ENCODE measurements around the gene TCP11L2.
"Not testable (repeated sequence)": the region's sequence is repeated elsewhere in the genome, so short reads cannot be mapped to it uniquely, and the experiment has no call there.

Gene TCP11L2

DNA sequence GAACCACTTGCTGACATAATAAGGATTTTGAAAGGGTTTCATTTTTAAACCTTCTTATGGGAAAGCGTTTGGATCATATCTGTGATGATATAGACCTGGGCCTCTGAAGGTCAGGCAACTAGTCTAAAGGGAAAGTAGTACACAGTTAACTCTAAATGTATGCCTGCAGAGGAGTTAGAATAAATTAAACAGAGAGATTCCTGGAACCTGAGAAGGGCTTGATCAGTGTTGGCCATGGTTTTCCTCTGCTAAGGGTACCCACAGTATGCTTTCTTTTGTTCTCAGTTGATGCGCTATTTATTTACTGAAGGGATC is 40.6 kb downstream of the TCP11L2 start:
- no peak for DNase-seq (ENCODE audit: low read depth, low spot score)

DNA sequence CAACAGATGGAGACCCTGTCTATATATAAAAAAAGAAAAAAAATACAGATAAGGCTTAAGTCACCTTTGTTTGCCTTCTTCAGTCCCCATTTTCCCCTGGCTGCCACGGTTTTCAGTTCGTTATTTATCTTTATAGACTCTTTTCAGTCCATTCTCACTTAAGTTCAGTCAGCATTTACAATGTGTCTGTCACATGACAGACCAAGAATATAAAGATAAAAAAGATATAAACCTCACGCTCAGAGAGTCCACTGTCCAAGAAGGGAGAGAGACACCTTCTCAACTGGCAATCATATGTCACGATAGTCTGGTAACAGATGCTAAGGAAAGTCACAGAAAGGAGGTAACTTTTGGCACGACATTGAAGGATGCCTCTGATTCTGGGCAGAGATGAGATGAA is 41.6 kb downstream of the TCP11L2 start:
- DNase-seq (ENCODE audit: low read depth, low spot score) = no peak

DNA sequence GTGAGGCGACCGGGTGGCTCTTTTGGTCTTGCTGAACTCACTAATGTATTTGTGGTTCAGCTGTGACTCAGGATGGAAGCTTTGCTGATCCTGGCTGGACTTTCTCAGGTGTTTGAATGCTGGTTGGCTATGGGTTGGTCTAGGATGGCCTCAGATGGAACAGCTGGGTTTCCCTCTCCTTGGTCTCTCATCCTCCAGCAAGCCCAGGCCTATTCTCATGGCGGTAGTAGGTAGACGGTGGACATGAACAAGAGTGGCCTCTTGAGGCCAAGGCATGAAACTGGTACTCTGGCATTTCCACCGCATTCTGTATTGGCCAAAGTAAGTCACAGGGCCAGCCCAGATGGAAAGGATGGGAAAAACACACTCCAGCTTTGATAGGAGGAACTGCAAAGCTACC is 43.2 kb downstream of the TCP11L2 start:
- no peak for DNase-seq (ENCODE audit: low read depth, low spot score)

DNA sequence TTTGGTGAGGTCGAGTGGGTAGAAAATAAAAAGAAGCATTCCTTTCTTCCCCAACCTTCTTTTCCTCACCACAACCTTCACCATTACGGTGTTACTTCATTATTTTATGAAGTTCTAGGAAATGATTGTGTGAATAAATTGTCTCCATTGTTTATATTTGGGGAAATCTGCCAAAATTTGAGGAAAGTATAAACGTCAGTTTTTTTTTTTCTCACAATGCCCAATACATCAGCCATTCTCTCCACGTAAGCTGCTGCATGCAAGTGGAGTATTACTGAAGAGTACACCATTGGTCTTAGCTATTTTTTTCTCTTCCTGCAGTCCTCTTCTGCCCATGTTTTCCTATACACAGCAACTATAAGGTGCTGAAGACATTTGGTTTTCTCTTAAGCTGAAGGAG is 45.9 kb downstream of the TCP11L2 start:
- no peak for DNase-seq (ENCODE audit: low read depth, low spot score)

DNA sequence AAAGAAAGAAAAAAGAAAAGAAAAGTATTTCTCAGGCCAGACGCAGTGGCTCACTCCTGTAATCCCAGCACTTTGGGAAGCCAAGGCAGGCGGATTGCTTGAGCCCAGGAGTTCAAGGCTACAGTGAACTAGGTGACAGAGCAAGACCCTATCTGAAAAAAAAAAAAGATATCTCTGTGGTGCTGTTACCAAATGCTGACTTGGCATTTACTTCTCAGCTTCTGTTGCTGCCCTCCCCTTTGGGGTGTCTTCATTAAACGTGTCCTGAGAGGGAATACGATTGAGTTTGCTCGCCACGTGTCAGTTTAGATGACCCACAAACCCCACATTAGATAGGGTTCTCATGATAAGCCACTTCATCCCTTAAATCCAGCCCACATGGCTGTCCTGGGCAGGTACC is 50.6 kb downstream of the TCP11L2 start:
- no peak for DNase-seq (ENCODE audit: low read depth, low spot score)

DNA sequence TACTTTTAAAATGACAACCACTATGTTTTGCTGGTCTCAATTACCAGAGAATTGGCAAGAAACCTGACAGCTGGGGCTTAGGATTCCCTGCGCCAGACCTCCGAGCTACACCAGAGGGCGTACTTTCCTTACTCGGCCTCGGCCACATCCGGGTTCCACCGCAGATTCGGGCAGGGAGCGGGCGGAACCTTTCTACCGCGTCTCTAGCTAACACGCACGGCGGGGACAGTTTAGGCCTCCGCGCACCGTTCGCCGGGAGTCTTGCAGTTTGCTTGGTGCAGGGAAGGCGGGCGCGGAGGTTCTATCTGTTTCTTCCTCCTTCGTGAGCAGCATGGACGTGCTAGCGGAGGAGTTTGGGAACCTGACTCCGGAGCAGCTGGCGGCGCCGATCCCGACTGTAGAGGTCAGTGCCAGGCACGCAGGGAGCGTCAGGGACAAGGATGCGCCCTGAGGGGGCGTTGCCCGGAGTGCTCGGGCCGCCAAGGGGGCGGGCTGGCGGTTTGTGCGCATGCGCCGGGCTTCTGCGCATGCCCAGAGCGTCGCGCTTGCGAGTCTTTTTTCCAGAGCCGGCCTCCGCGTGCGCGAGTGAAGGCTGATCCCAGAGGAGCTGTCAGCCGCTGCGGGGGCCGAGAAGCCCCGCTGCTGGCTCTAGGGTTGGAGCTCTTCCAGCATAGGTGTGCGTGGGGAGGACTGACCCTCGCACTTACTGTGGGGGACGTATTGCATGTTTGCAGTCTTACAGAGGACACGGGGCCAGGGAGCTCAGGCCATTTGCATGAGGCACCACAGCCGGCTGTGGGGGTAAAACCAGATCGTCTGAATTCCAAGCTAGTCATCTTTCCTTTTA is 55.2 kb downstream of the TCP11L2 start, which contains the start of gene POLR3B:
Gene POLR3B (plus strand): TSS at position 200 of the 847 bp plus-strand sequence. CDS start 132 bp downstream, at position 332.
- DNase-seq (ENCODE audit: low read depth, low spot score) = peak; percentile 93

DNA sequence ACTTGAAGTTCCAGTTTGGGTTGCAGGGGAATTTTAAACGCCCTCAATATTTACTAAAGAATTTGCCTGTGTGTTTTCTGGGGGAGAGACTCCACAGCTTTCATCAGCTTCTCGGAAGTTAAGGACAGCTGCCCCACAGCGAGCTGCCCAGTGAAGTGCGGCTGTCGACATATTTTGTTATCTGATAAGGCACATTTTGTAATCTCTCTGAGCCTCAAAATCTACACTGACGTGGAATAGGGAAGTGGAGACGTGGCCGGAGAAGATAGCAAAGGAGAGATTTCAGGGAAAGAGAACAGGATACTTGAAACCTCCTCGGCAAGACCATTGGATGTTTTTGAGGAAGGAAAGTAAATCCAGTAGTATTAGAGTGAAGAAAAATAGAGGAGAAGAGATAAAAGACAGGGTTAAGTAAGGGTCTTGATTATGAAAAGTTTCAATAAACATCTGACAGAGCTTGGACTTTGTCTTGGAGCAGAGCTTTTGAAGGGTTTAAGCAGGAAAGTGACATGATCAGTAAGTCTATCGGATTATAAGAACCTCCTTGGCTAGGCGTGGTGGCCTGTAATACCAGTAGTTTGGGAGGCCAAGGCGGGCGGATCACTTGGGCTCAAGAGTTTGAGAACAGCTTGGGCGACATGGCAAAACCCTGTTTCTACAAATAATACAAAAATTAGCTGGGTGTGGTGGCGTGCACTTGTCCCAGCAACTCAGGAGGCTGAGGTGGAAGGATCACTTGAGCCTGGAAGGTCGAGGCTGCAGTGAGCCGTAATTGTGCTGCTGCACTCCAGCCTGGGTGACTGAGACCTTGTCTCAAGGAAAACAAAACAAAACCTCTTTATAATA is 56.1 kb downstream of the TCP11L2 start:
- no peak for DNase-seq (ENCODE audit: low read depth, low spot score)

DNA sequence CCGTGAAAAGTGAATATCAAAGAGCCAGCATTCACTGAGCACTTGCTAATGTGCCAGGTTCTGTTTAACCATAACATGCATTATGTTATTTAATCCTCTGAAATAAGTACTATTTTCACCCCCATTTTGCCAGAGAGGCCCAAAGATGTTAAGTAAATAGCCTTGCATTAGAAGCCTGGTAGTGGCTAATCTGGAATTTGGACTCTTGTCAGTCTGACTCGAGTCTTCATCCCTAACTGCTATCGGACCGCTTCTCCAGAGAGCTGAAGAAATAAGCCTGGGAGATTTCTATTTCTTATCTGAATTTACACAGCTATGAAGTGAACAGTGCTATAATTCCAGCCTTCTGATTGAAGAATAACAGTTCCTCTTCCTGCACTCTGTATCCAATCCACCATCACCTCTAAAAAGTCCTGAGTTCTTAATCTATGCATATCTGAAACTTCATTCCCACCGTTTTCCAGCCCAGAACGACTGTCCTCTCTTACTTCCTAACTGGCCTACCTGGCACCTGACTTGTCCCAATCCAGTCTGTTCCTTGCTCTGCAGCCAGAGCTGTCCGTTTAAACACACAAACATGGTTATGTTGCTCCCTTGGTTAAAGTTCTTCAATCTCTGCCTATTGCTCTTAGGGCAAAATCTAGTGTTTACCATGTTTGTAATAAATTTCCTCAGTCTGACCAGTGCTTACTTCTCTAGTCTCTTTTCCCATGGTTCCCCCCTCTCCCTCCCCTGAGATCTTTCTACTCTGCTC is 57.3 kb downstream of the TCP11L2 start:
- no peak for DNase-seq (ENCODE audit: low read depth, low spot score)

DNA sequence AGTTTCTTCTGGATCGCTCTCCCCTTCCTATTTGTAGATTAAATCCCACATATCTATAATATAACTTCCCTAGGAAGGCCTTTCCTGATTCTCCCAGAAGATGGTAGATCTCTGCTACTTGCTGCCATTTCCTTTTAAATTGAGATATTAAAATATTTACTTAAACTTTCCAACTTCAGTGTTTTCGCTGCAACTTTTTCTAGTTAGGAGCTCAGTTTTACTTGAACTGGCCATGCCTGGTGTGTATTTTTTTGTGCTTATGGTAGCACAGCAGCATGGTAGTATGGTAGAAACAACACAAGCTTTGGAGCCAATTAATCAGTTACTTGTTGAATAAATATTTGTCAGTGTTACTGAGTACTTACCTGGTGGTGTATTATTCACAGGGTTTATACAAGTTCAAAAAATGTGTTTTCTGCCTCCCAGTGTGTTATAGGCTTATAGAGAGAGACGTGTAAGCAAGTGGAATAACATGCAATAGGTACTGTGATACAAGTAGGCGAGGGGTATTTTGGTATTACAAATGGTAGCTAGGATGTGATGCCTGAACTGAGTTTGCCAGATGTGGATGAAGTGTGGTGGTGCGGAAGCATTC is 58.0 kb downstream of the TCP11L2 start:
- DNase-seq (ENCODE audit: low read depth, low spot score) = no peak

DNA sequence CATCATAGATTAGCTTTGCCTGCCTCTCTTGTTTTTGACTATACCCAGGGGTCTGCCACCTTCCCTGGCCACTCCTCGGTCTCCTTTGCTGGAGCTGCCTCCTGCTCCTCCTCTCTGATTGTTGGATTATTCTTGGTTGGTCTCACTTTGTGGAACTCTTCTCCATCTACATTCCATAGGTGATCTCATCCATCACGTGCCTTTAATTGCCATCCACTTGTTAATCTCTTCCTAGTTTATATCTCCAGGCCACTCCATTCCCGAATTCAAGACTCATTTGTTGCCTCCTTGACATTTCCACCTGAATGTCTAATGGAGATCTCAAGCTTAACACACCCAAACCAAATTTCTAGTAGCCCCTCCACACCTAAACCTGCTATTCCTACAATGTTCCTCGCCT is 60.4 kb downstream of the TCP11L2 start:
- DNase-seq (ENCODE audit: low read depth, low spot score) = no peak

DNA sequence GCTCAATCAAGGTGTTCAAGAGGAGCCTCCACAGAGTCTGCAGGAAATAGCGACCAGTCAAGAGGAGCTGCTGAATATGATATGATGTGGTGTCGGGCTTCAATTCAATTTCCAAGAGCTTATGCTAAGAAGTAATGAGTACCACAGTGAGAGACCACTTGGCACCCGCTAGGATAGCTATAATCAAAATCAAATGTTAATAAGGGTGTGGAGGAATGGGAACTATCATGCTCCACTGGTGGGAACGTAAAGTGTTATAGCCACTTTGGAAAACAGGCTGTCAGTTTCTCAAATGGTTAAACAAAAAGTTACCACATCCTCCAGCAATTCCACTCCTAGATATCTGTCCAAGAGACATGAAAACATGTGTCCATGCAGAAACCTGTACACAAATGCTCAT is 61.7 kb downstream of the TCP11L2 start:
- no peak for DNase-seq (ENCODE audit: low read depth, low spot score)

DNA sequence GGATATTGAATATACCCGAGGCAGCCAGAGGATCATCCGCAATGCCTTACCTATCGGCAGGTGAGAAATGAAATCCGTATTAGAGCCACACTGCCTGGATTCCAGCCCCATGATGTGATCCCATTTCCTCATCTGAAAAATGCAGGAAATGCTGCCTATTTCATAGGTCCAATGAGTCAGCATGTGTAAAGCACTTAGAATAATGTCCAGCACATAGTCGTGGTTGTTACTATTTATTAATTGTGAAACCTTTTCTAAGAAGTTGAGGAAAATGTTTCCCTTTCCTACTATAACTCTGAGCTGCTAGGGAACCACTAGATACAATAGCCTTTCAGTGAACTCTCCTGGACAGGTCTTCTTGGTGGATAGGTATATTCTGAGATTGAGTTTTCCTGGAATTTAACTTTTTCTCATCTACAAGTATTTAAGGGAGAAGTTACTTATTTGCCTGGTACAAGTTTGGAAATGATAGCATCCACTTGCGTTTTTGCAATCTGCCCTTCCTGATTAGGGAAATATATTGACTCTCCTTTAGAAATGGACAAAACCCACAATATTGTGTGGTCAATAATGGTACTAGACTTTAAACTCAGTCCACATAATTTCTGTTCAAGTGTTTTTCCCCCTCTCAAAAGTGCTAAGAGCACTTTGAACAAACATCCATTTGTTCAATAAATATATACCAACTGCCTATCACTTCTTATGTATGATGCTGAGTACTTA is 67.3 kb downstream of the TCP11L2 start:
- no peak for DNase-seq (ENCODE audit: low read depth, low spot score)

DNA sequence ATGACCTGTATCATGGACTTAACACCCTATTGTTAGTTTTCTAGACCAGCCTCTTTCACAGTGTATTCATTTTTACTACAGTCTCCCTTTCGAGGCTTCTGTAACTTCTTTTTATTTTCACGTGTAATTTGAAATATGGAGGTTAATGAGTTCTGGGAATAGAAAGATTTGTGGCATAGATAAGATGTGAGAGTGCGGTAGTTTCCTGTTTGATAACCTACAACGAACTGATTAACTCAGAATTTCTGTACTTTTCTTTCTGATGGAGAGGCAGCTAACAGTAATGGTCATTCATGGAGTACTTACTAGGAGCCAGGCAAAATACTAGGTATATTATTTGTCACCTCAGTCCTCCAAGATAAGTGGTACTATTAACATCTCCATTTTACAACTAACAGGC is 76.3 kb downstream of the TCP11L2 start:
- no peak for DNase-seq (ENCODE audit: low read depth, low spot score)

DNA sequence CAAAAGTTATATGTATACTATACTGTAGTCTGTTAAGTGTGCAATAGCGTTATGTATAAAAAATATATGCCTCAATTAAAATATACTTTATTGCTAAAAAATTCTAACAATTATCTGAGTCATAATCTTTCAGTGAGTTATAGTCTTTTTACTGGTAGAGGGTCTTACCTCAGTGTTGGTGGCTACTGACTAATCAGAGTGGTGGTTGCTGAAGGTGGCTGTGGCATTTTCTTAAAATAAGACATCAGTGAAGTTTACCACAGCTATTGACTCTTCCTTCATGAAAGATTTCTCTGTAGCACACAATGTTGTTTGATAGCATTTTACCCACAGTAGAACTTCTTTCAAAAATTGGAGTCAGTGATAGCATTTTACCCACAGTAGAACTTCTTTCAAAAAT is 78.4 kb downstream of the TCP11L2 start:
- DNase-seq (ENCODE audit: low read depth, low spot score) = no peak

DNA sequence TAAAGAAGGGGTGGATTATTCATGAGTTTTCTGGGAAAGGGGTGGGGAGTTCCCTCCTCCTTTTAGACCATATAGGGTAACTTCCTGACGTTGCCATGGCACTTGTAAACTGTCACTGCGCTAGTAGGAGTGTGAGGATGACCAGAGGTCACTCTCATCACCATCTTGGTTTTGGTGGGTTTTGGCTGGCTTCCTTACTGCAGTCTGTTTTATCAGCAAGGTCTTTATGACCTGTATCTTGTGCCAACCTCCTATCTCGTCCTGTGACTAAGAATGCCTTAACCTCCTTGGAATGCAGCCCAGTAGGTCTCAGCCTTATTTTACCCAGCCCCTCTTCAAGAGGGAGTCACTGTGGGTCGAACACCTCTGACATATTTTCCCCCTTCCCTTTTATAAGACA is 79.3 kb downstream of the TCP11L2 start:
- not testable (repeated sequence) for DNase-seq (ENCODE audit: low read depth, low spot score)

DNA sequence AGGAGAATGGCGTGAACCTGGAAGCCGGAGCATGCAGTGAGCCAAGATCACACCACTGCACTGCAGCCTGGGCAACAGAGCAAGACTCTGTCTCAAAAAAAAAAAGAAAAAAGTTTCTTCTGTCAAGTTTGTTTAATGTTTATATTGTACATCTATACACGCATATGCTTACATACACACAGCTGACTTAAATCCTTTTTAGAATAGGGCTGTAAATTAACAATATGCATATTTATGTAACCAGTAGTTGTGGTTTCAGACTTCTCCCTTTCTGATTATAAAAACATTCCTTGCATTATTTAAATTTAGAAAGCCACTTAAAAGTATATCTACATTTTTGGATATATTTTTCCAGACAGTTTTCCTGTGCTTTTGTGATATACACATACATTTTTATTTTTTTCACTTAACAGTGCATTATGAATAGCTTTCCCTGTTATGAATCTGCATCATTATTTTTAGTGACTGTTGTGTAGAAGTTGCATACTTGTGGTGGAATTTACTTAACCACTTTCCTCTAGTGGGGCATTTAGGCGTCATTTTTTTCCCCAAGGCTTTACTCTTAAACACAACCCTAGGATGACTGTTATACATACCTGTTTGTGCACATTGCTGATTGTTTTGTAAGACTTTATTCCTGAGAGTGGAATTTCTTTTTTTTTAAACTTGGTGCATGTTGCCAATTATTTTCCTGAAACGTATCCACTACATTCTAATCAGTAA is 84.4 kb downstream of the TCP11L2 start:
- DNase-seq (ENCODE audit: low read depth, low spot score) = no peak

DNA sequence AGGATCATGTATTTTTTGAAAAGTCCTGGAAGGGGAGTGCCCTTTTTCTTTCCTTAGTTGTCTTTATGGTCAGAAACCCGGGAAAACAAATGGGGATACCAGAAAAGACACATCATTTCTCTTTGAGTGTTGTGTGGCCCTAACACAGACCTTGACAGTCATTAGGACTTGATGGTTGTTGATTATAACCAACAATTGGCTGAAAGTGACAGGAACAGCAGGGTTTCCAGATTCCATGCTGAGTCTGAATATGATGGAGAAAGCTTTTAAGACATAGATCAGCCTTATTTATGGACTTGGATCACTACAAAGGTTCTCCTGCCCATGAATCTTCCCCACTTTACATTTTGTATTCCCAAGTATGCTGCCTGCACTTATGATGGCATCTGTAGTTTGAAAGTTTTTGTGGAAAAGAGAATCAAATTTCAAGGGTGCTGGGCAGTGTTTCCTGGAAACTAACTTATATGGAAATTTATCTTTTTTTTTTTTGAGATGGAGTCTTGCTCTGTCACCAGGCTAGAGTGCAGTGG is 85.4 kb downstream of the TCP11L2 start:
- DNase-seq (ENCODE audit: low read depth, low spot score) = no peak

DNA sequence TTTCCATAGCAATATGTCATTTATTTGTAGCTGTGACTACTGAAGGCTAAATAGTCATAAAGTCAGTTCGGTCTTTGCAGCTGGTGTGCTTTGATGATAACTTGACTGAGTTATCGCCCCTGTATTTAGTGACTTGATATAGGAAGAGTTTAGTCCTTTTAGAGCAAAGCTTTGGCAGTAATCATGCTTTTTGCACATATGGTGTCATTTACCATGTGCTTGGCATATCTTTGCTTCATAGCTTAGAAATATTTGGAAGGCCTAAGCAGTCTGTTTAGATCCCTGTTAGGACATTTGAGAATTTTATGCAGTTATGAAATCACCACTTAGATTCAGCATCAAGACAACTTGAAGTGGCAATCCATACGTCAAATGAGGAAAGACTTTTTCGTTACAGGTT is 86.6 kb downstream of the TCP11L2 start:
- no peak for DNase-seq (ENCODE audit: low read depth, low spot score)

DNA sequence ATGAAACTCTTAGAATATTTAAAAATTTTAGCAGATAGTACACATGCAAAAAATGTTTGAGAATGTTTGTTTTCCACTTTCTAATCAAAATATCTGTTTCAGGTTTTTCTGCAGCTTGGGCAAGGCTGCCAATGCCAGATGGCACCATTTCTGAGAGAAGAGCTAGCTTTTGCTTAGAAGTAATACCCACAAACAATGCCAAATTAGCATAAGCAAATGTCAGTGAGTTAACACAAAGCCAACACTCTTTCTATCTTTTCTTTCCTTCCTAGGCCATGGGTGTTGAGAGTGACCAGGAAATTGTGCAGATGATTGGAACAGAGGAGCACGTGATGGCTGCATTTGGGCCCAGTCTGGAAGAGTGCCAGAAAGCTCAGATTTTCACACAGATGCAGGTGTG is 90.2 kb downstream of the TCP11L2 start:
- DNase-seq (ENCODE audit: low read depth, low spot score) = no peak

All from brain pericyte (primary cell).